HCT116 (cell line): ENCODE results near the gene NCAN. TPM values are rescaled to one million over a fixed set of nuclear protein-coding genes. Genes with fewer than 3 reads are reported as not detected.

ENCODE experiments used
- ATAC-seq: fragments of 200-7000 bp; cut with Tn5 transposase; 2 replicates; pipeline ENCODE4 v1.9.1; 2020; ENCODE audit warnings: mild to moderate bottlenecking, moderate library complexity
- BruUV-seq: library from RNA; stranded (reverse); fragments of 400-500 nt; replicated peaks from 2 replicates; lab custom pipeline; 2021; lab: Mats Ljungman, UMichigan
- CTCF ChIA-PET: fragments of 300-600 bp; sonication (Branson Sonifier 250); formaldehyde crosslinking; loops from one replicate; lab custom pipeline; 2021; ENCODE audit warnings: antibody characterized with exemption; lab: Charles Lee
- POLR2A ChIA-PET: fragments of 300-600, 350-600 bp; sonication (Branson Sonifier 250); formaldehyde crosslinking; loops from one replicate; lab custom pipeline; 2021; ENCODE audit warnings: antibody characterized with exemption; lab: Charles Lee
- RAD21 ChIA-PET, 2 experiments: fragments of 300-600 bp; sonication (Branson Sonifier 250); formaldehyde crosslinking; loops; one replicate each; lab custom pipeline; 2023; ENCODE audit warnings: low total read pairs in 2 of 2; ENCODE audit not compliant: uncharacterized antibody in 2 of 2, unreplicated experiment in 2 of 2, low non-redundant PET in 1 of 2; lab: Charles Lee
- DNase-seq: peaks from one replicate; pipeline ENCODE4 v3.0.0-alpha.2; 2010; ENCODE audit warnings: low read depth, low spot score
- H2AFZ ChIP-seq: fragments of 200-600 bp; shearing (Covaris generic), sonication (generic); 2 replicates; pipeline ENCODE4 v1.6.1; 2017; ENCODE audit warnings: low read depth, mixed run types, mixed read lengths, antibody characterized with exemption, low read length; ENCODE audit not compliant: poor library complexity, severe bottlenecking
- H3K27ac ChIP-seq: 2 replicates; pipeline ENCODE4 v1.5.1; 2012; ENCODE audit warnings: low read depth, low read length
- H3K27me3 ChIP-seq: fragments of 200-600 bp; sonication (generic); 2 replicates; pipeline ENCODE4 v1.6.1; 2016; ENCODE audit warnings: mixed run types, low read length, mixed read lengths; ENCODE audit not compliant: insufficient read depth
- H3K36me3 ChIP-seq, 2 experiments: fragments of 200-500 bp in 1 of 2; fragments of 200-600 bp in 1 of 2; sonication (Bioruptor generic) in 1 of 2; sonication (generic) in 1 of 2; 2 replicates each; pipeline versions ENCODE4 v1.5.1 to v1.6.1; 2014 to 2016; ENCODE audit warnings: low read length in 2 of 2, inconsistent platforms in 1 of 2, mixed read lengths in 1 of 2, mixed run types in 1 of 2; ENCODE audit not compliant: insufficient read depth in 2 of 2, control insufficient read depth in 1 of 2
- H3K4me1 ChIP-seq, 2 experiments: fragments of 200-600 bp in 1 of 2; sonication (generic) in 1 of 2; 2 replicates each; pipeline versions ENCODE4 v1.5.1 to v1.6.1; 2012 to 2017; ENCODE audit warnings: low read length in 2 of 2, inconsistent platforms in 1 of 2, mild to moderate bottlenecking in 1 of 2, mixed read lengths in 1 of 2, mixed run types in 1 of 2, moderate library complexity in 1 of 2; ENCODE audit not compliant: insufficient read depth in 2 of 2, control insufficient read depth in 1 of 2
- H3K4me2 ChIP-seq: fragments of 200-600 bp; sonication (generic); 2 replicates; pipeline ENCODE4 v1.6.1; 2017; ENCODE audit warnings: mixed run types, low read length, mixed read lengths
- H3K4me3 ChIP-seq, 2 experiments: fragments of 200-600 bp in 1 of 2; sonication (generic) in 1 of 2; replicated peaks in 1 of 2; 2 replicates each; pipeline ENCODE4 v1.5.1; 2011 to 2016; ENCODE audit warnings: low read length in 2 of 2, control low read depth in 1 of 2, low read depth in 1 of 2, mild to moderate bottlenecking in 1 of 2, mixed read lengths in 1 of 2, mixed run types in 1 of 2
- H3K79me2 ChIP-seq: fragments of 200-600 bp; sonication (generic); 2 replicates; pipeline ENCODE4 v1.6.1; 2017; ENCODE audit warnings: mild to moderate bottlenecking, mixed run types, low read length, moderate library complexity, mixed read lengths; ENCODE audit not compliant: insufficient read depth
- H3K9ac ChIP-seq: fragments of 200-600 bp; sonication (generic); 2 replicates; pipeline ENCODE4 v1.6.1; 2016; ENCODE audit warnings: low read length, mixed read lengths
- H3K9me2 ChIP-seq: fragments of 200-600 bp; sonication (generic), shearing (Covaris generic); 2 replicates; pipeline ENCODE4 v1.6.1; 2017; ENCODE audit warnings: mixed run types, mild to moderate bottlenecking, moderate library complexity; ENCODE audit not compliant: insufficient read depth
- H3K9me3 ChIP-seq, 2 experiments: fragments of 200-500 bp in 1 of 2; fragments of 200-600 bp in 1 of 2; sonication (Bioruptor generic) in 1 of 2; sonication (generic) in 1 of 2; 2 replicates each; pipeline ENCODE4 v1.6.1; 2014 to 2017; ENCODE audit warnings: low read length in 2 of 2, mixed read lengths in 2 of 2, inconsistent platforms in 1 of 2, low read depth in 1 of 2, mild to moderate bottlenecking in 1 of 2, mixed run types in 1 of 2, moderate library complexity in 1 of 2; ENCODE audit not compliant: control insufficient read depth in 1 of 2, insufficient read depth in 1 of 2
- H4K20me1 ChIP-seq: fragments of 200-600 bp; sonication (generic), shearing (Covaris generic); 2 replicates; pipeline ENCODE4 v1.6.1; 2017; ENCODE audit warnings: mixed run types, mild to moderate bottlenecking, moderate library complexity; ENCODE audit not compliant: insufficient read depth
- ATF3 ChIP-seq: IDR thresholded peaks from 2 replicates; pipeline ENCODE4 v1.6.1; 2012
- CEBPB ChIP-seq: IDR thresholded peaks from 2 replicates; pipeline ENCODE4 v1.6.1; 2012; ENCODE audit warnings: low read depth
- CTCF ChIP-seq, 3 experiments: fragments of 200-600 bp in 1 of 3; sonication (generic) in 1 of 3; IDR thresholded peaks in 2 of 3; conservative IDR thresholded peaks in 1 of 3; 2 replicates each; pipeline ENCODE4 v1.5.1; 2012 to 2017; ENCODE audit warnings: low read depth in 2 of 3, low read length in 2 of 3, antibody characterized with exemption in 1 of 3, borderline replicate concordance in 1 of 3, control low read depth in 1 of 3, mild to moderate bottlenecking in 1 of 3, mixed read lengths in 1 of 3, mixed run types in 1 of 3, moderate library complexity in 1 of 3; ENCODE audit not compliant: insufficient read depth in 1 of 3
- EGR1 ChIP-seq: IDR thresholded peaks from 2 replicates; pipeline ENCODE4 v1.6.1; 2012; ENCODE audit warnings: low read depth
- ELF1 ChIP-seq: IDR thresholded peaks from 2 replicates; pipeline ENCODE4 v1.6.1; 2012; ENCODE audit warnings: low read depth, borderline replicate concordance
- EZH2 ChIP-seq: fragments of 200-600 bp; sonication (generic); IDR thresholded peaks from 2 replicates; pipeline ENCODE4 v1.6.1; 2017; ENCODE audit warnings: antibody characterized with exemption, mixed run types
- EZH2phosphoT487 ChIP-seq: fragments of 200-600 bp; IDR thresholded peaks from 2 replicates; pipeline ENCODE4 v1.6.1; 2018; ENCODE audit warnings: antibody characterized with exemption, borderline replicate concordance
- JUND ChIP-seq: IDR thresholded peaks from 2 replicates; pipeline ENCODE4 v1.6.1; 2012
- MAX ChIP-seq: IDR thresholded peaks from 2 replicates; pipeline ENCODE4 v1.6.1; 2012
- POLR2A ChIP-seq: IDR thresholded peaks from 2 replicates; pipeline ENCODE4 v1.7.0; 2011; ENCODE audit warnings: borderline replicate concordance; ENCODE audit not compliant: insufficient read depth, insufficient read length; ENCODE audit errors: extremely low read depth
- POLR2AphosphoS5 ChIP-seq: IDR thresholded peaks from 2 replicates; pipeline ENCODE4 v1.6.1; 2011; ENCODE audit warnings: mild to moderate bottlenecking, low read depth, low read length, moderate library complexity
- RAD21 ChIP-seq: IDR thresholded peaks from 2 replicates; pipeline ENCODE4 v1.6.1; 2012; ENCODE audit warnings: low read depth, mild to moderate bottlenecking
- REST ChIP-seq: IDR thresholded peaks from 2 replicates; pipeline ENCODE4 v1.6.1; 2012; ENCODE audit warnings: low read depth
- SIN3A ChIP-seq: IDR thresholded peaks from 2 replicates; pipeline ENCODE4 v1.6.1; 2012; ENCODE audit warnings: low read depth
- SRF ChIP-seq: IDR thresholded peaks from 2 replicates; pipeline ENCODE4 v1.6.1; 2012; ENCODE audit warnings: low read depth
- TCF7L2 ChIP-seq: IDR thresholded peaks from 2 replicates; pipeline ENCODE4 v1.7.0; 2011; ENCODE audit warnings: borderline replicate concordance, inconsistent platforms; ENCODE audit not compliant: insufficient read depth, insufficient read length; ENCODE audit errors: extremely low read depth
- YY1 ChIP-seq: IDR thresholded peaks from 2 replicates; pipeline ENCODE4 v1.6.1; 2011; ENCODE audit warnings: low read length, low read depth, moderate library complexity, mild to moderate bottlenecking; ENCODE audit not compliant: insufficient replicate concordance; ENCODE audit errors: extremely low read depth
- ZNF274 ChIP-seq: fragments of 200-500 bp; sonication (Bioruptor generic); IDR thresholded peaks from 2 replicates; pipeline ENCODE4 v1.6.1; 2014; ENCODE audit warnings: mild to moderate bottlenecking, low read depth, low read length, inconsistent platforms
- intact Hi-C: fragments of 100-400 bp; cut with micrococcal nuclease; formaldehyde crosslinking; loops from 2 replicates; pipeline ENCODE4 v1.10.0; 2022
- total RNA-seq: library from RNA; stranded (reverse); gene quantifications from one replicate; pipeline ENCODE4 v1.2.1, GENCODE V29; 2021; ENCODE audit not compliant: unreplicated experiment

NCAN gene
- total RNA-seq, 1 experiment from 2014 or later, result 0.07 TPM

GRCh38 chr19:19205416-19206410 is 6.0 kb upstream of the NCAN start:
- no peak for TF ChIP-seq CEBPB
- no peak for TF ChIP-seq ELF1
- TF ChIP-seq JUND, result no peak
- no peak for TF ChIP-seq ZNF274
- TF ChIP-seq MAX, result no peak
- no peak for TF ChIP-seq SIN3A
- TF ChIP-seq RAD21, result no peak
- no peak for TF ChIP-seq SRF
- TF ChIP-seq REST, result no peak
- TF ChIP-seq EGR1, result no peak
- no peak for TF ChIP-seq EZH2phosphoT487
- no peak for TF ChIP-seq POLR2A
- no peak for TF ChIP-seq ATF3
- no peak for TF ChIP-seq TCF7L2
- TF ChIP-seq CTCF (IDR thresholded peaks at IDR 0.05 in 2 of 3, conservative IDR thresholded peaks at IDR 0.05 in 1 of 3; ENCODE audit: borderline replicate concordance in 1 of 3, insufficient read depth in 1 of 3, low read depth in 2 of 3, low read length in 2 of 3), result no peak
- TF ChIP-seq POLR2AphosphoS5, result no peak
- no peak for TF ChIP-seq YY1
- TF ChIP-seq EZH2, result no peak
- DNase-seq (no peak), ATAC-seq (no peak)
- H3K9me2 ChIP-seq, result no peaks in the 10 kb centered on the region
- RAD21 ChIA-PET, result no interaction called here
- H3K4me1 ChIP-seq, result peaks cover 10 to 36% of the 10 kb centered on the region in 2 experiments; a peak in 3 of 4 replicates
- H3K4me3 ChIP-seq, result no peak overlapping the region
- H3K9ac ChIP-seq, result no peak overlapping the region
- CTCF ChIA-PET, result no interaction called here
- H2AFZ ChIP-seq, result no peak overlapping the region
- H3K27me3 ChIP-seq, result no peaks in the 10 kb centered on the region
- peaks cover 2 to 8% of the 10 kb centered on the region in 2 experiments; a peak in 1 of 4 replicates for H3K36me3 ChIP-seq
- no TSS peak for BruUV-seq
- intact Hi-C loops, result no loop called here
- H3K9me3 ChIP-seq, result no peaks in the 10 kb centered on the region
- H3K79me2 ChIP-seq, result peaks cover 22% of the 10 kb centered on the region
- no peak overlapping the region for H3K27ac ChIP-seq
- POLR2A ChIA-PET, result no interaction called here
- no peak overlapping the region for H3K4me2 ChIP-seq
- H4K20me1 ChIP-seq, result no peaks in the 10 kb centered on the region
